H54 (cell line): Measurements from ENCODE around the gene SDC1.

ENCODE experiments used
- DNase-seq: peaks from one replicate; pipeline ENCODE4 v3.0.0; 2011; ENCODE audit warnings: low spot score, mixed read lengths; ENCODE audit not compliant: insufficient read length
- FAIRE-seq: peaks from 3 replicates; lab custom pipeline; 2011; peaks lifted over from hg19 to GRCh38; lab: Jason Lieb, UNC
- POLR2A ChIP-seq: IDR thresholded peaks from 2 replicates; pipeline ENCODE4 v1.6.1; 2011; ENCODE audit warnings: low read depth, mild to moderate bottlenecking, low read length

SDC1 gene

DNA sequence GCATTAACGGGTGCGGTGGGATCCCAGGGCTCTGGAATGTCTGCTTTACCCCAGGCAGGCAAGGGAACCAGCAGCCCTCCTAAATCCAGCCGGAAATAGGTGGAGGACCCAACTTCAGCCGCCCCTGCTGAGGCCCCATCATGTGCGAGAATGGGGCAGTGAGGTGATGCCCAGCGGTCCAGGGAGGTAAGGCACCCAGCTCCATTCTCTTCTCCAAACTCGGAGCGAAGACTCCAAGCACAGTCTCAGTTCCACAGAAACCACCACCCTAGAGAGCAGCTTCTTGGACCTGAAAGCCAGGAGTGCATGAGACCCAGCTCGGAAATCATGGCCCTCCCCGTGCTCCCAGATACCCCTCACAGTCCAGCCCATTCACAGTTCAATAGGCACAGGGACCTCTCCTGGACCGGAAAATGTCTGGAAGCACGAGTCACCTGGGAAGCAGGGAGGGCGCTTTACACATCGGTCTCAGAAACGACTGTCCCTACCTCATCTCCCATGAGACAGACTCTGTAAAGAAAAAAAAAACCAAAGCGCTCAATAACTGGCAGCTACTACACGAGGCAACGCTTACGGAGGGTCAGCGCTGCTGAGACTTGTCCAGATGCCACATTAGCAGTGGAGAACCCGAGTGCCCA is 2.0 kb downstream of the SDC1 start:
- FAIRE-seq (no peak), DNase-seq (no peak)
- TF ChIP-seq POLR2A, result no peak

DNA sequence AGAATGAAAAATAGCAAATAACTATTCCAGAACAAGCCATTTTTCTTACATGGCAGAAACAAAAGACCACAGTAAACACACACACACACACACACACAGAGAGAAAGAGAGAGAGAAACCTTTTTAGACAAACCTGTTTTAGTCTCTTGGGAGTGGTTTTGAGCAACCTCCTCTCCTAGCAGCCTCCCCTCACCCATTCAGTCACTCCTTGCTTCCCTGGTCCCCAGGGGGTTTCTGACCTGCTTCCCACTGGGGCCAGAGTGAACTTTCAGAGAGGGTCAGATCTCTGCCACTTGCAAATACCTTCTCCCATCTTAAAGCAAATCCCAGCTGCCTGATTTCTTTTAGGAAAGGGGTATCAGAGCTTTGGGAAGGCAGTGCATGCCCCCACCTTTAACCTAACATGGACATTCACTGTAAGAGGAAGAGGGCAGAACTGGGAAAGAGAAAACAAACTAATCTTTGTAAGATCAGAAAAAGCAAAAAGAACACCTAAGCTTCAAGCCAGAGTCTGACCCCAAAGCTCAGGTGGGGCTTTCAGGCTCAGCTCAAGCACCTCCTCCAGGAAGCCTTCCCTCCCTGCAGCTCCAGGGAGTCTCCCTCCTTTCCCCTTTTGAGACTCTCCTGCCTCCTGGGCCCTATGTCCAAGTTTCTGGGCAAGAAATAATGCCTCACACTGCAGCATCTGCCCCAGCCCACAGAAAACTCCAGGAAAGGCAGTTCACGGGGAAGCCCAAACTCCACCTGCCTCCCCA is 2.7 kb downstream of the SDC1 start:
- DNase-seq, result no peak

DNA sequence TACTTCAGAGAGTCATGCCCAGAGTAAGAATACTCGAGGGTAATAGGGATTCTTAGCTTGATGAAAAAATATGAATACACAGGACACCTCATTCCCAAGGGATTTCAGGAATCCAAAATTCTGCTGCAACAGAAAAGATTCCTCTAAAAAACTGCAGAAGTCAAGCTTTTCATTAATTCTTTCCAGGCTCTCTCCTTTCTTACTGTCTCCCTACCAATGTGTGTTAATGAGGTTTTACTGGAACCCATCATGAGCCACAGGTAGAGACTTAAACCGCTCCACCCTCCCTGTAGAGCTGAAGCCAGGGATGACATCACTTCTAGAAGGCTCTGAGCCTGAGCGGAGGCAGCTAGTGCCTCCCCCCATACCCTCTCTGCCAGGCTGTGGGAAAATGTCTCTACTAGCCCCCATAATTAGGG is 3.4 kb downstream of the SDC1 start:
- DNase-seq, result no peak
- TF ChIP-seq POLR2A, result no peak
- FAIRE-seq, result no peak

More for the DNA sequence above, 2.7 kb downstream of the SDC1 start:
- no peak for FAIRE-seq
- no peak for TF ChIP-seq POLR2A

DNA sequence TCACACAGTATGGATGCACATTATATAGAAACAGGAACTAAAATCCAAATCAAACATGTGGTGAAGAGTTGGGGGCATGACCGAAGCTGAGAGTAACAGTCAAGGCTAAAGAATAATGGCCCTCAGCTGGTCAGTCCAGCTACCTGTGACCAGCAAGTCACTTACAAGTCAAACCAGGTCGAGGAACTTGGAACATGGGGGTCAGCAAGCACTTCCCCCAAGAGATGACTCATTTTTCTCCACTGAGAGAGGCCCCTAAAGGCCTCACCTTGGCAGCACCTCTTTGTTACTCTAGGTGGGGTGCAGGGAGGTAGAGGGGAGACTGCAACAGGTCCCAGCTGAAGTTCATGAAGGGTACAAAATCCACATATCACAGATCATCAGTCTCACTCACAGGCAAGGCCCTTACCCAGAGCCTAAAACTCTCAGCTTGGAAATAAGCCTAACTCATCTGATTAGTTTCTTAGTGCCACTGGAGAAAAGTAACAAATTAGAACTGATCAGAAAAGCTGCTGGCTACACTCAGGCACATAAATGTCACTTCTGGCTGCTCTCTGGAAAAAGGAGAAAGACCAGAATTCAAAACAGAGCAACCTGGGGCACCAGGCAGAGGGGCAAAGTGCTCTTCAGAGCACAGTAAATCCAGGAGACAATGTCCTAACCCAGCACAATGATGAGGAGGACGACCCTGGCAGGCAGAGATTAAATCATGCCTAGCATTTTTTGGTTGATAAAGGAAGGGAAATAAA is 4.0 kb downstream of the SDC1 start:
- no peak for TF ChIP-seq POLR2A
- DNase-seq (no peak), FAIRE-seq (no peak)

DNA sequence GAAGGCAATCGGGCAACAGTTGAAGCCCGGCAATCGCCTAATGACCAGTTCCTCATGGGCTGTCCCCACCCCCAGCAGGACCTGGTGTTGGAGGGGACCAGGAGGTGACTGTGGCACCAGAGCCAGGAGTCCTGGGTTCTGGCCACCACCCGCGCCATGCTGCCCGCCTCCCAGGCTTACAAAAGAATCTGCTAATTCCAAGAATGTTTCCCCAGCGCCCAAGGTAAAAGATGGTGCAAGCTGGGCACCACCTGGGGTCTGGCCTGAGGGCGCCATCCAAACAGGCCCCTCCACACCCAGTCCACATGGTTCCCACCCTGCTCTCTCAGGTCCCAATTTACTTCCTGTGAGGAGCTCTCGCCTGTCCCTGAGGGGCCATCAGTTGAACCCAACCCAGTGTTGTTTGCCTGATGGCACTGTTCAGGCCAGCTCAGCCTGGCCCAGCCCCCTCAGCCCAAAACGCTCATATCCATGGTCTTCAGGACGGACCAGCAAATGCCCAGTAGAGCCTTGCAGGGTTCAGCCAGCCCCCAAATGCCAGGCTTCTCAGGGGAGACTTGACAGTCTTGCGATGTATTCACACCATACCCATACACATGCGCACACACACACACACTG is 5.1 kb downstream of the SDC1 start:
- no peak for FAIRE-seq
- DNase-seq, result no peak
- no peak for TF ChIP-seq POLR2A

DNA sequence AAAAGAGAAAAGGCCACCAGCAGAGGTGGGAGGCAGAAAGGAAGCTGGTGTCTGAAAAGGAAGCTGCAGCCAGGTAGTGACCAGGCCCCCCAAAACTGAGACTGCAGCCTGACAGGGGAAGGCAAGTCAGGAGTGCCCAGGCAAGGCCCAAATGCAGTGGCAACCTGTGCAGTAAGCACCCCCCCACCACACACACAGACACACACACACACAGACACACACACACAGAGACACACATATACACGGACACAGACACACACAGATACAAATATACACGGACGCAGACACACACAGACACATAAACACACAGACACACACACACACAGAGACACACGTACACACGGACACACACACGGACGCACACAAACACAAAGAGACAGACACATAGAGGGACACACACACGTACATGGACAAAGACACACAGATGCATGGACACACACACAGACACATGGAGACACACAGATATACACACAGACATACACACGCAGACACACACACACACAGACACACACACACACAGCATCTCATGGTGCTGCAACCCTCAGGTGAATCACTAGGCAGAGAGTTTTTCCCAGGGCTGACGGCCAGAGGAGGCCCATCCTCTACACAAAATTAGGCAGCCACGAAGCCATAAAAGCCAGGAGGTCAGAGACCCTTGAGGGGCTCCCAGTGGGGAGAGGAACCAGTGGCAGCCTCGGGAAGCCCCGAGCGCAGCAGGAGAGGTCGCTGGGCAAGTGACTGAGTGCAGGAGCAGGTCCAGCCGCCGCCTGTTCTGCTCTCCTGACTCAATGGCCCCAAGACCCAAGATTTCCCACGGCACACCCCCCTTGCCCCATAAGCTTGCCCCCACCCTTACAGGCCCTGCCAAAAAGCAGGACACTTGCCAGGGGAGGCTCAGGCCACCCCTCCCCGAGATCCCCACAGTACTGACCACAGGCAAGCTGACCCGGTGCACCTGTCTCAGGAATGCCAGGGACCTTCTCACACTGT is 6.3 kb downstream of the SDC1 start:
- DNase-seq (no peak), FAIRE-seq (no peak)
- no peak for TF ChIP-seq POLR2A

DNA sequence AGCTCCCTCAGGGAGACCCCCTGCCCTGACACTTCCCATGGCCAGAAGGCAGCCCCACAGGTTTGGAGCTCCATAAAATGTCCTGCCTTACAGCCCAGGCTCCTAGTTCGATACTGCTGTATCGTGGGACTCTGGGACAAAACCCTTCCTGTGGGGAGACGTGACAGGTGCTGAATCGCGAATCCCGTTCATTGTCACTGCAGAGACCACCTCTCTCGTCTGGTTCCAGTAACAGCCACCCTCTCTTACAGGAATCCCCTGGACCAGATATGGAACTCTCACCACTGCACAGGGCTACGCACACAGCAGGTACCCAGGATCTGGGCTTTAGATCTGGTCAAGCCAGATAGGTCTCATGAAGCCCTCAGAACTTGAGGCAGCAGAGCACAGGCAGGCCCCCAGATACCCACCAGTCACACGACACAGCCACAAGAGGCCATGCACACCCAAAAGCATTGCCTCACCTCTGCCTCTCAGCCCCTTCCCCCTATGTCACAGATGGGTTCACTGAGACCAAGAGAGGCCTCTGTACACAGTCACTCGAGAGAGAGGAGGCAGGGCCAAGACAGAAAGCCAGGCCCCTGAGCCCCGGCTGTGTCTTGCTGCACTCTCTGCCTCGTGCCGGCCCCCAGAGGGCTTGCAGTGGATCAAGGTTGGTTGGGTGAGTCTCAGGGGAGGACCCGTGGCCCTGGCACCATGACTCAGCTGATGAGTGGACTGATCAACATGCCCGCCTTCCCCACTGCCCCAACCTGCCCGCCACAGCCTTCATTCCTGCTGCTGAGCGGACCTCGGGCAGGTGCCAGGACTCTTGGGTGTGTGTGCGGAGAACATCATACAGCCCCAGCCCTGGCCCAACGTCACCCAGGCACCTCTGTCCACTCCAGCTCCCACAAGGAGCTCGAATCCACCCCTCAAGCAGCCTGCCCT is 7.6 kb downstream of the SDC1 start:
- no peak for FAIRE-seq
- peak; percentile 92 for DNase-seq
- TF ChIP-seq POLR2A, result no peak

DNA sequence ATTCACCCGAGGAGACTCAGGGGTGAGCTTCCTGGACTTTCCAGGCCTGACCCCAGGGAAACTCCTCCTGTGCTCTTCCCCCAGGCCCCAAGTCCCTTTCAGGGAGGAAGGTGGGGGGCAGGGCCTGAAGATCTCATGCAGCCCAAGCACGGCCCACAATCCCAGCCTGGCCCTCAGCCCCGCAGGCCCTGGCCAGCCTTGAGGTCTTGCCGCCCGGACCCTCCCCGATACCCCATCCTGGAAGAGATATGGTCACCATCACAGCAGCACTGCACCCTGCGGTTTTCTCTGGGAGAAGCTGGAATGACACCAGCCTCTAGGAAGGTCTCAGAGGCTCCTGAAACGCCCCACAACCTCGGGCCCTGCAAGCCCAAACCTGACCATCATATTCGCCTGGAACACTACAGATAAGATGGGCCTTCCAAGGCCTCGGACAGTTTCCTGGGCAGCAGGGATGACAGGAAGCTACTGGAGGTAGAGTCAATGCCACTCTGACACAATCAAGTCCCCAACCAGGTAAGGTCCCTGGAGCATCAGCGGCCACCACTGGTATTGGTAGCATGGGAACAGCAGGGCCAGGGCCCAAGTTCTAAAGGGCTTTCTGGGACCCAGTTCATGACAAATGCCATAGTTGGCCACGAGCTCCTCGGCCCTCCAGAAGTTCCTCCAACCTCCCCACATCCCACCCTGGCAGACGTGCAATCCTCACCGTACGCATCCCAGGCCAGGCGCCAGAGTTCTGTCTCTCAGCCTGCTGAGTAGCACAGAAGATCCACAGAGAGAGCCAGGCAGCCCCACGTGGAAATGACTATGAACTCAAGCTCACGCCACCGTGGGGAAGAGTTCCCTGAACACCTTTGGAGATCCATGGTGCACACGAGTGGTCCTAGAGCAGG is 8.6 kb downstream of the SDC1 start:
- no peak for TF ChIP-seq POLR2A
- DNase-seq, result no peak
- no peak for FAIRE-seq

DNA sequence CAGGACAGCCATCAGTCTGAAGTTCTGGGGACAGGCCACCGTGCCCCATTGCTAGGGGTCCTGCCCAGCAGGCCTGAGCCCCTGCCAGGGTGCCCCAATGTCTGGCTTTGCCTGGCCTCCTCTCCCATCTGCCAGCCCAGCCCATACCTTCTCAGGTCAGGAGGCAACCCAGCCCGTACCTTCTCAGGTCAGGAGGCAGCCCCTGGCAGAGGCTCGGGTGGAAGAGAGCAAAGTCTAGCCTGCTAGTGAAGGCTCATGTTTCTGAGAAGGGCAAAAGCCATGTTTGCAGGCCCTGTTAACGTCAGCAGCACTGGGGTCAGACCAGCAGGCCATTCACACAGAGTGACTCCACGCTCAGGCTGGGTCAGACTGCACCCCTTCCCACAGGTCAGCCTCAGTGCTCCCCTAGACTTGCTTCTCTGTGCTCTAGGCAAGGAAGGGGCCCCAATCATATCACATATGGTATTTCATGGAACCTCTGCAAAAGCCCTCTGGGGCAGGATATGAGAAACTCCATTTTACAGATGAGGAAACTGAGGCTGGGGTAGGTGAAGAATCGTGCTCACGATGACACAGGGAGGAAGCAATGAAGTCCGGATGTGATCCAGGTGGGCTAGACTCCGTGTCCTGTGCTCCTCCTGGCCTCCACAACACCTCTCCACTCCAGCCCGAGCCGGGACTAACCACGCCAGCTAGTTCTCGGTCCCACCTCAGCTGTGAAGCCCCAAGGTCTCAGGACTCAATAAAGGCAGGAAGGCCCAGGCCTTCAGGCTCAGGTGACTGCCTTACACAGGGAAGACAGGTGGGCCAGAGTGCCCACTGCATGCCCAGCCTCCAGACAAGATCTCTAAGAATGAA is 9.5 kb downstream of the SDC1 start:
- no peak for TF ChIP-seq POLR2A
- DNase-seq (no peak), FAIRE-seq (no peak)

DNA sequence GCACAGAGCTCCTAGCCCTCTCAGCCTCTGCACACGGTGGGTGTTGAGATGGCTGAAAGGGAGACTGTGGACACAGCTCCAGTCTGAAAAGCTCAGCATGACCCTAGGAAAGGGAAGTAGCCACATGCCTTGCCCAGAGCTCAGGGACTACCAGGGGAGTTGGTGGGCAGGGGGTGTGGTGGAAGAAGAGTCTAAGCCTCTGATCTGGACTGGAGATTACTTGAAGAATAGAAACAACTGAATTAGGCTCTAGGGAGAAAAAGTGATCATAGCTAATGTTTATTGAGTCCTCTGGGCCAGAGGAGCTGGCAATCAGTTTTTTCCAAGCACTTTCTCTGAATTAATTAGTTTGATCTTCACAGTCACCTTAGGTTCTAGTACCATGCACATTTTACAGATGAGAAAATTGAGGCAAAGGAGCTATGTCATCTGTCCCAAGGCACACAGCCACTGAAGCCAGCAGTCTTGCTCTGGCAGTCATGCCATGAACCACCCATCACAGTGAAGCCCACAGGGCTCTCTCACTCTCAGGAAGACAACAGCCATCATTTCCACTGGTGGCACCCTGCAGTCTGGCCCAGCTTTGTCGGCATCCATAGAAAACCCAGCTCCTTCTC is 10.3 kb downstream of the SDC1 start:
- FAIRE-seq, result no peak
- no peak for TF ChIP-seq POLR2A
- no peak for DNase-seq
